HK-2 (cell line): Measurements from ENCODE around the gene AQP5.

Experiments used
- DNase-seq: peaks from one replicate; pipeline ENCODE4 v3.0.0-alpha.2; 2018; ENCODE audit not compliant: unreplicated experiment

The AQP5 gene

GRCh38 chr12:49950273-49951251, 11.1 kb upstream of the AQP5 start, which contains the start of gene AQP2:
Gene AQP2 (plus strand): TSS chr12:49950737. CDS start chr12:49950831, 94 bp downstream.
- DNase-seq, result no peak

GRCh38 chr12:49951411-49952240, 10.0 kb upstream of the AQP5 start:
- no peak for DNase-seq

GRCh38 chr12:49952391-49953055, 9.1 kb upstream of the AQP5 start:
- DNase-seq, result no peak

- DNase-seq, result no peak
These were observed 8.5 kb upstream of the AQP5 start for GRCh38 chr12:49953151-49953550.

- DNase-seq, result no peak
These were observed 7.5 kb upstream of the AQP5 start for GRCh38 chr12:49953961-49954846.

GRCh38 chr12:49954863-49955830, 6.5 kb upstream of the AQP5 start:
- no peak for DNase-seq

GRCh38 chr12:49955899-49956662, 5.6 kb upstream of the AQP5 start:
- DNase-seq, result no peak

GRCh38 chr12:49956663-49957569, 4.8 kb upstream of the AQP5 start:
- no peak for DNase-seq

GRCh38 chr12:49957570-49957967, 4.1 kb upstream of the AQP5 start:
- DNase-seq, result no peak

- DNase-seq, result no peak
These were observed 1.8 kb upstream of the AQP5 start for GRCh38 chr12:49959685-49960473.

- no peak for DNase-seq
These were observed 1.1 kb upstream of the AQP5 start for GRCh38 chr12:49960474-49961110.

GRCh38 chr12:49961993-49962764, 507 bp downstream of the AQP5 start:
- no peak for DNase-seq

GRCh38 chr12:49962861-49963765, 1.4 kb downstream of the AQP5 start:
- peak; percentile 72 for DNase-seq

GRCh38 chr12:49963976-49964815, 2.5 kb downstream of the AQP5 start:
- DNase-seq, result no peak
